ENCODE data around the gene RND1. TPM values are rescaled to one million over a fixed set of nuclear protein-coding genes. Genes with fewer than 3 reads are reported as not detected.
"Not testable (repeated sequence)": the region's sequence is repeated elsewhere in the genome, so short reads cannot be mapped to it uniquely, and the experiment has no call there.

Gene RND1
- total RNA-seq, 2 donors from 2014 or later = 0.41 to 1.6 TPM

DNA sequence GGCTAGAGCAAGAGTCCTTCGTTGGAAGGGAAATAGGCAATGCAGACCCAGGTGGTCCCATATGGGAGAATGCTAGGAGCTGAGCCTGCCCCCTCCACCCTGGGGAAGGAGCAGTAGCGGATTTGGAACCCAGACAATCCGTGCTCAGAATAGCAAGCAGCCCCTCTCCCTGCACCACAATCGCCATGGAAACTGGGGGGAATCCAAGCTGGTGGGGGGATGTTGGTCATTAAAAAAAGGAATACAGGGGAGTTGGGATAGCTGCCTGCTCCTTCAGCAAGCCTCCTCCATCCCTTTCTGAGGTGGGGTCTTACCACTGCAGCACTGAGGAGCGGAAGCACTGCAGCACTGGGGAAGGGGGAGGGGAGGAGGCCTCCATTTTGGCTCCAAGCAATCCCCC is 2.9 kb downstream of the RND1 start:
- Histone ChIP-seq H3K9me3 (no peaks in the 10 kb centered on the region), H3K27ac (no peak overlapping the region), H3K27me3 (replicated peaks; ENCODE audit: insufficient read depth) (no peaks in the 10 kb centered on the region), H3K4me3 (no peak overlapping the region), H3K36me3 (no peaks in the 10 kb centered on the region), H3K4me1 (replicated peaks) (no peaks in the 10 kb centered on the region)
- intact Hi-C loops (cut with DNase I) = no loop called here
- no peak for DNase-seq (ENCODE audit: low spot score)
- TF ChIP-seq CTCF (IDR thresholded peaks at IDR 0.05) (no peak), POLR2A (IDR thresholded peaks at IDR 0.05) (no peak), POLR2AphosphoS5 (IDR thresholded peaks at IDR 0.05) (no peak)
- 80% methylated on average over 5 of the region's 5 CpGs for WGBS

DNA sequence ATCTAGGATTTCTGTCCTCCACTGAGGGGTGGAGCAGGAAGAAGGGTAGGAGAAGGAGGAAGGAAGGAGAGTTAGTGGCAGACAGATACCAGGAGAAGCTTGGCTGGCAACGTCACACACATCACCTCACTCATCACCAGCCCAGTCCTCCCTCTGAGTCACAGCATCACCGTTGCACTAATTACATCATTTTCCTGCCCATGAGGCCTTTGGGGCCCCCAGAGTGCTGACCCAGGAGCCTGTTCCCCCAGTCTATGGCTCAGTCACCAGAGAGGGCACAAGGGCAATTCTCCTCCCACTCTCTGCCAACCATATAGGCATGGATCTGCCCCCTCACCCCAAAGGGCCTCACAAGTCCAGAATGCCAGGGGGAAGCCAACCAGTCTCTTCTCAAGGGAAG is 4.6 kb downstream of the RND1 start:
- Histone ChIP-seq H3K27ac (no peak overlapping the region), H3K4me3 (no peak overlapping the region), H3K9me3 (no peaks in the 10 kb centered on the region), H3K4me1 (replicated peaks) (no peaks in the 10 kb centered on the region), H3K27me3 (replicated peaks; ENCODE audit: insufficient read depth) (no peaks in the 10 kb centered on the region), H3K36me3 (no peaks in the 10 kb centered on the region)
- TF ChIP-seq POLR2A (IDR thresholded peaks at IDR 0.05) (no peak), CTCF (IDR thresholded peaks at IDR 0.05) (no peak), POLR2AphosphoS5 (IDR thresholded peaks at IDR 0.05) (no peak)
- 69% methylated on average over 2 of the region's 2 CpGs for WGBS
- no peak for DNase-seq (ENCODE audit: low spot score)
- intact Hi-C loops (cut with DNase I) = no loop called here

- intact Hi-C loops (cut with DNase I) = not testable (repeated sequence)
These were observed 5.4 kb downstream of the RND1 start for GRCh38 chr12:48860236-48860635.

DNA sequence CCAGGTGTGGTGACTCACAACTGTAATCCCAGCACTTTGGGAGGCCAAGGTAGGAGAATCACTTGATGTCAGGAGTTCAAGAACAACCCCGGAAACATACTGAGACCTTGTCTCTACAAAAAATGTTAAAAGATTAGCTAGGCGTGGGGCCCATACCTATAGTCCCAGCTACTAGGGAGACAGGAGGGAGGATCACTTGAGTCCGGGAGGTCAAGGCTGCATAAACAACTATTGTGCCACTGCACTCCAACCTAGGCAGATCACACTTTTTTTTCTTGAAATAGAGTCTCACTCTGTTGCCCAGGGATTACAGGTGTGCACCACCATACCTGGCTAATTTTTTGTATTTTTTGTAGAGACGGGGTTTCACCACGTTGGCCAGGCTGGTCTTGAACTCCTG is 6.1 kb downstream of the RND1 start:
- no peak overlapping the region for H3K27ac ChIP-seq
- H3K27me3 ChIP-seq (replicated peaks; ENCODE audit: insufficient read depth) = no peaks in the 10 kb centered on the region
- intact Hi-C loops (cut with DNase I) = loop anchor here (10.0 kb wide), 1 partner anchor 75 kb away; no protein-coding TSS in a partner anchor
- no peaks in the 10 kb centered on the region for H3K36me3 ChIP-seq
- no peak overlapping the region for H3K4me3 ChIP-seq
- TF ChIP-seq CTCF (IDR thresholded peaks at IDR 0.05) (no peak), POLR2AphosphoS5 (IDR thresholded peaks at IDR 0.05) (no peak), POLR2A (IDR thresholded peaks at IDR 0.05) (no peak)
- 92% methylated on average over 5 of the region's 5 CpGs for WGBS
- no peaks in the 10 kb centered on the region for H3K4me1 ChIP-seq (replicated peaks)
- H3K9me3 ChIP-seq = no peaks in the 10 kb centered on the region
- DNase-seq (ENCODE audit: low spot score) = no peak

More at GRCh38 chr12:48860236-48860635, 5.4 kb downstream of the RND1 start:
- 90% methylated on average over 5 of the region's 5 CpGs for WGBS
- H3K27ac ChIP-seq; DNase-seq (ENCODE audit: low spot score); H3K4me3 ChIP-seq; H3K36me3 ChIP-seq; H3K4me1 ChIP-seq (replicated peaks); H3K9me3 ChIP-seq; H3K27me3 ChIP-seq (replicated peaks; ENCODE audit: insufficient read depth): not testable (repeated sequence)

DNA sequence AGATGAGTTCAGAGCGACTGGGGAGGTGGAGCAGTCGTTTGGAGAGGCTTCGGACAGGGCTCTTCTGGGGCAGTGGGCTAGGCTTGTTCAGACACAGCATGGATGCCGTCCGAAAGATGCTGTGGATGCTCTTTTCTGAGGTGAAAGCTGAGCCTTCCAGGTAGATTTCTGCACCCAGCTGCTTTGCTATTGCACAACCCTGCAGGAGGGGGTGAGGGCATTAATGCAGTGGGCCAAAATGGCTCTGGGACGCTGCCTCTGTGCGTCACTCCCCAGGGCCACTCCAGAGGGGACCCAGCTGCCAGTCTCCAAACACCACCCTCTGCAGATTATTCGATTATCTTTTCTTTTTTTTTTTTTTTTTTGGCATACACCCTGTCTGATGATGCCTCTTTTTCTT is 7.6 kb downstream of the RND1 start:
- no peak for DNase-seq (ENCODE audit: low spot score)
- intact Hi-C loops (cut with DNase I) = loop anchor here (10.0 kb wide), 1 partner anchor 77 kb away; no protein-coding TSS in a partner anchor
- TF ChIP-seq POLR2AphosphoS5 (IDR thresholded peaks at IDR 0.05) (no peak), CTCF (IDR thresholded peaks at IDR 0.05) (no peak), POLR2A (IDR thresholded peaks at IDR 0.05) (no peak)

More for the DNA sequence above, 7.6 kb downstream of the RND1 start:
- Histone ChIP-seq H3K9me3 (no peaks in the 10 kb centered on the region), H3K27ac (no peak overlapping the region), H3K4me3 (no peak overlapping the region), H3K36me3 (no peaks in the 10 kb centered on the region), H3K4me1 (replicated peaks) (no peaks in the 10 kb centered on the region), H3K27me3 (replicated peaks; ENCODE audit: insufficient read depth) (no peaks in the 10 kb centered on the region)
- 78% methylated on average over 8 of the region's 8 CpGs for WGBS
